ENCODE data around the gene MFNG. TPM values are rescaled to one million over a fixed set of nuclear protein-coding genes. Genes with fewer than 3 reads are reported as not detected.

The MFNG gene
- total RNA-seq, 2 donors from 2014 or later, result 9.9 to 19.5 TPM

DNA sequence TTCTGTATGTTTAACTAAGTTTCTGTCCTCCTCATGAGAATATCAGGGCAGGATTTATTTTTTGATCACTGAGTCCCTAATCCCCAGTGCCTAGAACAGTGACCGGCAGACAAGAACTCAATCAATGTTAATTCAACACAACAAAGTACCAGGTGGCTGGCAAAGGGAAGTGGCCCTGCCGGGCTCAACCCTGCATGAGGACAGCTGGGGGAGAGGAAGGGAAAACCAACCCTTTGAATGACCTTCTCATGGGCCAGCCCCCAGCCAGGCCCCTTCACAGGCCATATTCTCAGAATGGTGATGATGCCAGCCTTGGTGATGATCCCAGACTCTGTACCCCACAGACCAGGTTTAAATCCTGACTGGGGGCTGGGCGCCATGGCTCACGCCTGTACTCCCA is 1.4 kb upstream of the MFNG start:
- H3K4me1 ChIP-seq, result peaks cover 0 to 32% of the 10 kb centered on the region in 2 donors
- DNase-seq (ENCODE audit: low spot score), result no peak
- H3K36me3 ChIP-seq, result no peaks in the 10 kb centered on the region
- no peak for TF ChIP-seq CTCF (IDR thresholded peaks at IDR 0.05)
- no peaks in the 10 kb centered on the region for H3K27me3 ChIP-seq
- no peaks in the 10 kb centered on the region for H3K9me3 ChIP-seq
- H3K4me3 ChIP-seq, result no peak overlapping the region
- no peak overlapping the region for H3K27ac ChIP-seq

DNA sequence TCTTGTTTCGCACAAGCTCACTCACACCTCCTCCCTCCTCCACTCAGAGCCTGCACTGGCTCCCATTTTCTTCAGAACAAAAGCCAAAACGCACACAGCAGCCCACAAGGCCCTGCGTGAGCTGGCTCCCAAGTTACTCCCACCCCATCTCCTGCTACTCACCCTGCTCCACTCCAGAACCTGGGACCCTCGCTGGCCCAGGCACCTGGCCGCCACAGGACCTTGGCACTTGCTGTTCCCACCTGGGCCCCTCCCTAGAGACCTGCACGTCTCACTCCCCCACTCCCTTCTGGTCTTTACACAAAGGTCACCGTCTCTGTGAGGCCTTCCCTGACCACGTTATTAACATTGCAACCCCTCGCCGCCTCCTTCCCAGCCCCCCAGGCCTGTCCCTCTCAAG is 945 bp upstream of the MFNG start:
- no peak for DNase-seq (ENCODE audit: low spot score)
- Histone ChIP-seq H3K27me3 (no peaks in the 10 kb centered on the region), H3K4me3 (no peak overlapping the region), H3K36me3 (no peaks in the 10 kb centered on the region), H3K9me3 (no peaks in the 10 kb centered on the region), H3K4me1 (peaks cover 0 to 32% of the 10 kb centered on the region in 2 donors), H3K27ac (no peak overlapping the region)
- TF ChIP-seq CTCF (IDR thresholded peaks at IDR 0.05), result no peak

- Histone ChIP-seq H3K4me3 (peak overlapping the region; percentile 24 to 46), H3K27me3 (no peaks in the 10 kb centered on the region), H3K4me1 (peaks cover 0 to 32% of the 10 kb centered on the region in 2 donors), H3K27ac (peak overlapping the region; percentile 70 to 74), H3K36me3 (no peaks in the 10 kb centered on the region), H3K9me3 (no peaks in the 10 kb centered on the region)
- DNase-seq (ENCODE audit: low spot score), result no peak
- TF ChIP-seq CTCF (IDR thresholded peaks at IDR 0.05), result no peak
Observed at GRCh38 chr22:37485395-37486223, 575 bp downstream of the MFNG start.

DNA sequence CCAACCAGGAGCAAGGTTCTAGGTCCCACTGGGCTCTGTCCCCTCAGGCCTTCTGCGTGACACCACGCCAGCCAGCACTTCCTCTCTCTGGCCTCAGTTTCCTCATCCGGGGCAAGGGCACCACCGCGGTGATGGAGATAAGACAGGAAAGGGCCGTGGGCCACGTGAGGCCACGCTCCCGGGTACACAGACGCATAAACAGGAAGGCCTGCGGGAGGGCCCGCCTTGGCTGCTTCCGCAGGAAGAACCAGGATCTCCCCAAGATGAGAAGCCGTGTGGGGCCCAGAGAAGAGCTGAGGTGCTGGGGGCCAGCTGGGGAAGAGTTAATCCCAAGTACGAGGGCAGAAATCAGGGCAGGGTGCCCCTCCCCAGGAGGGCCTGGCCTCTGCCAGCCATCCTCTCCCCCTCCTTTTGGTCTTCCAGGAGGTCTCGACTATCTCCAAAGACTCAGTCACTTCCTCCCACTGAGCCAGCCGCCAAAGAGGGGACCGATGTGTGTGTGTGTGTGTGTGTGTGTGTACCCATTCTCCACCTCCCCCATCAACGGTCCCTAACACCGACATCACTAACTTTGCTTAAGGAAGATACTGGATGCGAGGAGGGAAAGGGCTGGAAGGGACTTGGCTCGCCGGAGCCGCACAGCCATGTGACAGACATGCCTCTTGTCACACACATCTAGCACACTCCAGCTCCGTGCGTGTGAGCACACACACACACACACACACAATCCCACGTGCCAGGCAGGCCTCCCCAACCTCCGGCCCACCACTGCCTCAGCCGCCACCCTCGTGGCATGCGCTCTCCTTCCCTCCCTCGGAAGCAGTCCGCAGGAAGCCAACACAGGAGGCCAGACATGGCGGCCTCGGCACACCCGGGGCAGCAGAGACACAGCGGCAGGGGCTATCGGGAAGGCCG is 1.4 kb downstream of the MFNG start:
- Histone ChIP-seq H3K4me1 (peaks cover 0 to 32% of the 10 kb centered on the region in 2 donors), H3K36me3 (no peaks in the 10 kb centered on the region), H3K27ac (peak overlapping the region; percentile 70 to 74), H3K4me3 (peak overlapping the region; percentile 24 to 46), H3K27me3 (no peaks in the 10 kb centered on the region), H3K9me3 (no peaks in the 10 kb centered on the region)
- DNase-seq (ENCODE audit: low spot score), result peak; percentile 82
- TF ChIP-seq CTCF (IDR thresholded peaks at IDR 0.05), result no peak

- peak overlapping the region in 1 of 2 donors; percentile 74 for H3K27ac ChIP-seq
- no peaks in the 10 kb centered on the region for H3K27me3 ChIP-seq
- no peaks in the 10 kb centered on the region for H3K36me3 ChIP-seq
- H3K9me3 ChIP-seq, result no peaks in the 10 kb centered on the region
- no peak overlapping the region for H3K4me3 ChIP-seq
- TF ChIP-seq CTCF (IDR thresholded peaks at IDR 0.05), result no peak
- H3K4me1 ChIP-seq, result peaks cover 0 to 32% of the 10 kb centered on the region in 2 donors
- DNase-seq (ENCODE audit: low spot score), result no peak
Observed at GRCh38 chr22:37483050-37483449, 3.1 kb downstream of the MFNG start.
